ENCODE data around the gene MAL.

- TF ChIP-seq CDX4 (CRISPR knock-in tag; IDR thresholded peaks at IDR 0.05; ENCODE audit: borderline replicate concordance) = no peak
- no peak for TF ChIP-seq USF2 (CRISPR knock-in tag; IDR thresholded peaks at IDR 0.05)
- no peak for TF ChIP-seq CTCF (IDR thresholded peaks at IDR 0.05)
- TF ChIP-seq ZNF416 (CRISPR knock-in tag; IDR thresholded peaks at IDR 0.05) = no peak
- TF ChIP-seq E2F5 (CRISPR knock-in tag; IDR thresholded peaks at IDR 0.05) = no peak
- TF ChIP-seq E2F4 (CRISPR knock-in tag; IDR thresholded peaks at IDR 0.05; ENCODE audit: borderline replicate concordance, low read depth) = no peak
- no peak for TF ChIP-seq IRF1 (CRISPR knock-in tag; IDR thresholded peaks at IDR 0.05)
- TF ChIP-seq TCF7 (CRISPR knock-in tag; IDR thresholded peaks at IDR 0.05; ENCODE audit: low read depth) = no peak
- no peak for TF ChIP-seq FOXP1 (CRISPR knock-in tag; IDR thresholded peaks at IDR 0.05; ENCODE audit: borderline replicate concordance)
- TF ChIP-seq ZNF138 (CRISPR knock-in tag; conservative IDR thresholded peaks at IDR 0.05) = no peak
Measured at GRCh38 chr2:95091885-95092555, 66.5 kb downstream of the MAL start.
